HAP-1 (cell line): ENCODE data around the gene BIRC7.
"Not testable (repeated sequence)": the region's sequence is repeated elsewhere in the genome, so short reads cannot be mapped to it uniquely, and the experiment has no call there.

Experiments used
- DNase-seq, 2 experiments: peaks; one replicate each; pipeline ENCODE4 v3.0.0-alpha.2; 2016 to 2020; ENCODE audit warnings: low spot score in 2 of 2
- H3K27me3 ChIP-seq: fragments of 250-450 bp; sonication (Bioruptor Pico); 2 replicates; pipeline ENCODE4 v1.5.1; 2020; ENCODE audit warnings: low read depth, mild to moderate bottlenecking, moderate library complexity
- H3K36me3 ChIP-seq: fragments of 250-450 bp; sonication (Bioruptor Pico); replicated peaks from 2 replicates; pipeline ENCODE4 v1.5.1; 2020; ENCODE audit warnings: mild to moderate bottlenecking
- H3K4me1 ChIP-seq: fragments of 250-450 bp; sonication (Bioruptor Pico); 2 replicates; pipeline ENCODE4 v1.5.1; 2020; ENCODE audit warnings: mild to moderate bottlenecking
- H3K4me3 ChIP-seq: fragments of 250-450 bp; sonication (Bioruptor Pico); 2 replicates; pipeline ENCODE4 v1.5.1; 2020; ENCODE audit warnings: mild to moderate bottlenecking, moderate library complexity
- H3K9me3 ChIP-seq: fragments of 250-450 bp; sonication (Bioruptor Pico); 2 replicates; pipeline ENCODE4 v1.5.1; 2020; ENCODE audit warnings: mild to moderate bottlenecking, moderate library complexity
- in situ Hi-C: fragments of 300-500 bp; cut with MboI; formaldehyde crosslinking; loops from 3 replicates; pipeline ENCODE4 v1.14.3; 2020; ENCODE audit warnings: low sequenced_read_pairs, inconsistent platforms, mixed read lengths

The BIRC7 gene

DNA sequence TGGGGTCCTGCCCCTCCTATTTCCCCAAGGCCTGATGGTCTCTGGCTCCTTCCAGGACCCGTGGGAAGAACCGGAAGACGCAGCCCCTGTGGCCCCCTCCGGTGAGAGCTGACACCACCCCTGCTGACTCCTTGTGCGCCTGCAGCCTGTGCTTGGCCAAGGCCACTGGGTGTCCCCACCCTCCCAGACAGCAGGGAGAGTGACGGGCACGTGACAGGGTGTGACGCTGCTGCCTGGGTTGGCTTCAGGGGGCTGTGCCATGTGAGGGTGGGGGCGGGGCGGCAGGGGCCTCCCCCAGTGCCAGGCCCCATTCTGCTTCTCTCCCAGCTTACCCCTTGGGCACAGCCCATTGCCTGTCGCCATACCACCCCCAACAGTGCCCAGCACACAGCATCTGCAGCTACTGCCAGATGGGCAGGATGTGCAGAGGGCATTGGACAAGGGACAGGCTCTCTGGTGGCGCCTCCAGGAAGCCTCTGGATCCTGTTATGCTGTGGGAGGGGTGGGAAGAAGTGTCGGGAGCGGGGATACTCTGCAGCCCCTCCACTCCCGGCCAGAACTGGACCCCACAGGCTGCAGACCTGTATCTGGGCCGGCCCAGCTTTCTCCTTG, 2.9 kb downstream of the BIRC7 start:
- in situ Hi-C loops, result no loop called here
- DNase-seq, result no peak
- Histone ChIP-seq H3K36me3 (no peaks in the 10 kb centered on the region), H3K4me3 (no peak overlapping the region), H3K4me1 (no peaks in the 10 kb centered on the region), H3K9me3 (no peaks in the 10 kb centered on the region), H3K27me3 (peaks cover 7% of the 10 kb centered on the region; the same call in 1 of the 2 replicates)

DNA sequence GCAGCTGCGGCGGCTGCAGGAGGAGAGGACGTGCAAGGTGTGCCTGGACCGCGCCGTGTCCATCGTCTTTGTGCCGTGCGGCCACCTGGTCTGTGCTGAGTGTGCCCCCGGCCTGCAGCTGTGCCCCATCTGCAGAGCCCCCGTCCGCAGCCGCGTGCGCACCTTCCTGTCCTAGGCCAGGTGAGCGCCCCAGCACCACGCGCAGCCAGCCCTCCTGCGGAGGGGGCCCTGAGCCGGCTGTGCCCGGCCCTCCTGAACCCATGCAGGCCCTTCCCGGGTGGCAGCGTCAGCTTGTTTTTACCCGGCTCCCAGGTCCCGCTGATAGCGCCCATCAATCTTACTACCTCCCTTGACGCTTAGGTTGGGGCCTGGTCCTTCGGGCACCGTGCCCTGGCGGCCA, 3.7 kb downstream of the BIRC7 start:
- no peaks in the 10 kb centered on the region for H3K4me1 ChIP-seq
- no peak overlapping the region for H3K4me3 ChIP-seq
- no peaks in the 10 kb centered on the region for H3K9me3 ChIP-seq
- in situ Hi-C loops, result no loop called here
- H3K36me3 ChIP-seq, result no peaks in the 10 kb centered on the region
- peaks cover 7% of the 10 kb centered on the region; the same call in 1 of the 2 replicates for H3K27me3 ChIP-seq
- DNase-seq, result no peak

- Histone ChIP-seq H3K27me3 (peaks cover 7% of the 10 kb centered on the region; the same call in 1 of the 2 replicates), H3K36me3 (no peaks in the 10 kb centered on the region), H3K9me3 (no peaks in the 10 kb centered on the region), H3K4me1 (no peaks in the 10 kb centered on the region), H3K4me3 (no peak overlapping the region)
- in situ Hi-C loops, result no loop called here
- no peak for DNase-seq
These were observed 4.3 kb downstream of the BIRC7 start for GRCh38 chr20:63240004-63240403.

DNA sequence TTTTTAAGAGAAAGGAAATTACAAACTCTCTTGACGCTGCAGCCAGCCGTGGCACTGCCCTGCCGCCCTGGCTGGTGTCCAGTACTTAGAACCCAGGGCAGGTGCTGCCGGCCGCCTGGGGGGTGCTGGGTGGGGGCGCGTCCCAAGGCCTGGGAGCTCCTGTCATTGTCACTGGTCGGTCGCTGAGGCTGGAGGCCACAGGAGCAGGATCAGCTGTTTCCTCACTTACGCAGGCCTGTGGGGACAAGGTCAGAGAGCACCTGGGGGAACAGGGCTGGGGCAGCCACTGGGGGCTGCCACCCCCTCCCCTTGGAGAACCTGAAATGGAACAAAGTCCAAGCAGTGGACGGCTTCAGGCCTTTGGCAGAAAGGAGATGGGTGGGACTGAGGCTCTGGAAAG, 5.6 kb downstream of the BIRC7 start:
- peaks cover 7% of the 10 kb centered on the region; the same call in 1 of the 2 replicates for H3K27me3 ChIP-seq
- no peaks in the 10 kb centered on the region for H3K9me3 ChIP-seq
- H3K4me1 ChIP-seq, result no peaks in the 10 kb centered on the region
- no peaks in the 10 kb centered on the region for H3K36me3 ChIP-seq
- DNase-seq, result no peak
- H3K4me3 ChIP-seq, result no peak overlapping the region
- in situ Hi-C loops, result no loop called here

- in situ Hi-C loops, result no loop called here
- H3K4me3 ChIP-seq, result no peak overlapping the region
- no peak for DNase-seq
- H3K36me3 ChIP-seq, result no peaks in the 10 kb centered on the region
- no peaks in the 10 kb centered on the region for H3K4me1 ChIP-seq
- H3K27me3 ChIP-seq, result peaks cover 15% of the 10 kb centered on the region
- no peaks in the 10 kb centered on the region for H3K9me3 ChIP-seq
These were observed 7.0 kb downstream of the BIRC7 start for GRCh38 chr20:63242736-63243135.

- H3K4me3 ChIP-seq, result no peak overlapping the region
- in situ Hi-C loops, result no loop called here
- no peaks in the 10 kb centered on the region for H3K36me3 ChIP-seq
- DNase-seq, result no peak
- H3K9me3 ChIP-seq, result no peaks in the 10 kb centered on the region
- no peaks in the 10 kb centered on the region for H3K4me1 ChIP-seq
- peaks cover 18% of the 10 kb centered on the region for H3K27me3 ChIP-seq
These were observed 8.0 kb downstream of the BIRC7 start for GRCh38 chr20:63243604-63244247.

- no peaks in the 10 kb centered on the region for H3K4me1 ChIP-seq
- H3K9me3 ChIP-seq, result no peaks in the 10 kb centered on the region
- in situ Hi-C loops, result no loop called here
- H3K4me3 ChIP-seq, result no peak overlapping the region
- no peaks in the 10 kb centered on the region for H3K36me3 ChIP-seq
- H3K27me3 ChIP-seq, result peaks cover 19% of the 10 kb centered on the region
- no peak for DNase-seq
These were observed 8.8 kb downstream of the BIRC7 start for GRCh38 chr20:63244468-63244867.

DNA sequence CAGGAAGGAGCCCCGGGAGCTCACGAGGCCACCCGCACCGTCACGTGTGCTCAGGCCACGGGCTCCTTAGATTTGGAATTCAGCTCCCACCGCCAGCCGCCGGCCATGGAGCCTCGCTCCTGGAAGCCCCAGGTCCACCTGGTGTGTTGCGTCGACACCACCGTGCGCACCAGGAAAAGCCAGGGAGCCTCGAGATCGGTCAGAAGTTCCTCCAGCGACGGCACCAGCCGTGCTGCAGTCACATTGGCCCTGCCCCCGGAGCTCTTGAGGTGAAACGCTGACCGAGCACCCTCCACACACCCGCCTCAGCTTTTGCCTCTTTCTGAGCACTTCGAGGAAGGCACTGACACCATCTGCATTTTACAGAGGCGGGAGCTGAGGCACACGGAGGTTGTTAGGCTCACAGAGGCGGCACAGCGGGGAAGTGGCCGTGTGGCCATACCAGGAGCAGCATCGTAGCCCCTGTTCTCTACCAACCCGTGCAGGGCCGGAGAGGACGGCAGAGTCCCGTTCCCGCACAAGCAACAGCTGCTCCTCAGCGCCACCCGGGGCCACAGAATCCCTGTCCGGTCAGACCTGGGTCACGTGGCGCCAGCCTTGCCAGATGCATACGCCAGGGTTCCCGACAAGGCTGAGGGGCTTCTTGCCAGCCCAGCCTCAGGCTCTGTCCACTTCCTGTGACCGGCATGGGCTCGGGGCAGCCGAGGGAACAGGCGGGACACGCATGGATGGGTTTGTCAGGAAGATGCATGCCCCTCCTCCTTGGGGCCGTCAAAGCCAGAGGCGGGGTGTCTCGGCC, 11.0 kb downstream of the BIRC7 start:
- H3K36me3 ChIP-seq, result no peaks in the 10 kb centered on the region
- H3K4me3 ChIP-seq, result no peak overlapping the region
- H3K4me1 ChIP-seq, result no peaks in the 10 kb centered on the region
- in situ Hi-C loops, result no loop called here
- DNase-seq, result peak in 1 of 2 experiments; percentile 20
- no peaks in the 10 kb centered on the region for H3K9me3 ChIP-seq
- peaks cover 21% of the 10 kb centered on the region for H3K27me3 ChIP-seq

- H3K9me3 ChIP-seq, result no peaks in the 10 kb centered on the region
- no peak overlapping the region for H3K4me3 ChIP-seq
- H3K36me3 ChIP-seq, result no peaks in the 10 kb centered on the region
- H3K4me1 ChIP-seq, result no peaks in the 10 kb centered on the region
- peaks cover 28% of the 10 kb centered on the region for H3K27me3 ChIP-seq
- in situ Hi-C loops, result no loop called here
- DNase-seq, result no peak
These were observed 12.0 kb downstream of the BIRC7 start for GRCh38 chr20:63247671-63248228.

DNA sequence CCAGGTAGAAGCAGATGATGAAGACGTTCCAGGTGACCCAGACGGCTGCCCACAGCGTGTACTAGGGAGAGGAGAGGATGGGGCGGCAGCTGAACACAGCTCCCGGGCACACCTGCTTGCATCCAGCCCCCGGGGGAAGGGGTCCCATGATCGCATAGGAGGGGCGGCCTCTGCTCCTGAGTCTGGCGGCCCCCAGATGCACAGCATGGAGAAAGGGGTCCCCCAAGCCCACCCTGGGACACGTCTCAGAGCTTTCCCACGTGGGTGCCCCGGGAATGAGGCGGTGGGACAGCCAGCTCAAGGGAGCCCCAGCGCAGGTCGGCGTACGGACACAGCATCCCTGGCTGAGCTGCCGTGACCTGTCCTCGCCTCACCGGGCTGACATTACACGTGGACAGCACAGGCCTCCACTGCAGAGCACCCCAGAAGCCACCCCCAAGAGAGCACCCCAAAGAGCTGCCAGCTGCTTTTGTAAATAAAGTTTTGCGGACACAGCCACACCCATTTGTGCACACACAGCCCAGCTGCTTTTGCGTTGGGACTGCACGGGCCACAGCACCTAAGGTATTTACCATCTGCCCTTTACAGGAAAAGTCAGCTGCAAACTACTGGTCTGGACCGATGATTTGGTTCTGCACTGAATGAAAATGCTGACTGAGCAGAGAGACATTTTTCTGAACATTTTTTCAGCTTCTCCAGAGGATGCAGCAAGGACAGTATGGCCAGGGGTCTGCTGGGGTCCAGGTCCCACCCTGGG, 13.3 kb downstream of the BIRC7 start:
- H3K4me1 ChIP-seq, result no peaks in the 10 kb centered on the region
- H3K4me3 ChIP-seq, result no peak overlapping the region
- H3K9me3 ChIP-seq, result no peaks in the 10 kb centered on the region
- no peaks in the 10 kb centered on the region for H3K36me3 ChIP-seq
- no peak for DNase-seq
- H3K27me3 ChIP-seq, result peaks cover 36% of the 10 kb centered on the region
- in situ Hi-C loops, result no loop called here

GRCh38 chr20:63249891-63250290, 14.2 kb downstream of the BIRC7 start:
- no peak for DNase-seq
- Histone ChIP-seq H3K4me3 (no peak overlapping the region), H3K27me3 (peaks cover 42% of the 10 kb centered on the region), H3K9me3 (no peaks in the 10 kb centered on the region), H3K4me1 (no peaks in the 10 kb centered on the region), H3K36me3 (no peaks in the 10 kb centered on the region)
- in situ Hi-C loops, result no loop called here

DNA sequence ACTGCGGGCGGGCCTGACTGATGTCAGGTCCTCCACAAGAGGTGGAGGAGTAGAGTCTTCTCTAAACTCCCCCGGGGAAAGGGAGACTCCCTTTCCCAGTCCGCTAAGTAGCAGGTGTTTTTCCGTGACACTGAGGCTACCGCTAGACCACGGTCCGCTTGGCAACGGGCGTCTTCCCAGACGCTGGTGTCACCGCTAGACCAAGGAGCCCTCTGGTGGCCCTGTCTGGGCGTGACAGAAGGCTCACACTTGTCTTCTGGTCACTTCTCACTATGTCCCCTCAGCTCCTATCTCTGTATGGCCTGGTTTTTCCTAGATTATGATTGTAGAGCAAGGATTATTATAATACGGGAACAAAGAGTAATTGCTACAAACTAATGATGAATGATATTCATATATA, 15.6 kb downstream of the BIRC7 start:
- in situ Hi-C loops, H3K4me3 ChIP-seq, H3K4me1 ChIP-seq: not testable (repeated sequence)

DNA sequence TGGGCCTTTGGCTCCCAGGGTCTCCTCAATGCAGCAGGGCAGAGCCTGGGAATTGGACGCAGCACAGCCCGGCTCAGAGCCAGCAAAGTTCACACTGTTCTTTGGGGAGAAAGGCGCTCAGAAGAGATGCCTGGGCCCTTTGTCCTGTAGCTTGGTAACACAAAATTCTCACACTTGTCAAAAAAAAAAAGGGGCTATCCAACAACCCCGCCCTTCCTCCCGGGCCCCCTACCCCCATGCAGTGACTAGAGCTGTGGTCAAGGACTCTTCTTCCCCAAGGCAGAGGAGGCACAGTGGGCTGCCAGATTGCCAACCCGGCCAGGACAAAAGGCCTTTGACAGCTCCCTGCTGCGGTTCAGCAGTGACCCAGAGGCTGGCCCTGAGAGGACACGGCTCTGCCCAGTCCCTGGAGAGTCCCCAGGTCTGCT, 16.6 kb downstream of the BIRC7 start:
- peaks cover 55% of the 10 kb centered on the region for H3K27me3 ChIP-seq
- H3K4me3 ChIP-seq, result no peak overlapping the region

More for the DNA sequence above, 15.6 kb downstream of the BIRC7 start:
- peak in 1 of 2 experiments; percentile 43 for DNase-seq
- not testable (repeated sequence) for H3K36me3 ChIP-seq, H3K9me3 ChIP-seq
- H3K27me3 ChIP-seq, result peaks cover 57% of the 10 kb centered on the region

More for the DNA sequence above, 16.6 kb downstream of the BIRC7 start:
- no peak for DNase-seq
- H3K9me3 ChIP-seq, result no peaks in the 10 kb centered on the region
- in situ Hi-C loops, result no loop called here
- no peaks in the 10 kb centered on the region for H3K4me1 ChIP-seq
- no peaks in the 10 kb centered on the region for H3K36me3 ChIP-seq
